Measurements from ENCODE around the gene COL21A1.

The COL21A1 gene

DNA sequence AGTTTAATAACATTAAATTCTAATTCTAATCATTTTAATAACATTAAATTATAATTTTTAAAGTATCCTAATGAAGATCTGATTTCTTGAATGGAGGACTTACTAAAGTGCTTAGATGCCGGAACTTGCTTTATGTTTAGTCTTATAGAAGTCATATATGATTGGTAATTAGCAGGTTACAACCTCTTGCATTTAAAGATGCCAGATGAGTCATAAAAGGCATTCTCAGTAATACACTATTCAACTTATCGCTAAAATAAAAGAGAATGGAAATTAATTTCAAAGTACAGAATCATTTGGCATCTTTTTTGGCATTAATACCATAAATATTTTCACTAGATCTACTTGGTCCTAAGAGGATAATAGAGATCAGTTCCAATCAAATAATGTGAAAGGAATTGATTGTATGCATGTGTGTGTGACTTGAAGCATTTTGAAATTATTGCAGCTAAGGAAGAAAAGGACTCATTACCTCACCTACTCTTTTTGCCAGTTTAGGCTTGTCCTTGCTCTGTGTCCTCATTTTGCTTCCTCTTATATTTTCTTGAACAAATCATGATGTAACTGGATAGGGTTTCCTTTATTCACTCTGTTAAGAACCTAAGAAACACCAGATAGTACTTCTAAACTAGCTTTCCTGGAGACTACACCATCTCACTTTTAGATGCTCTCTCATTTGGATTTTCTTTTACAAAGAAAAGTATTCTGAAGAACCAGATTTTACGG, 2.7 kb downstream of the COL21A1 start:
- no peak for DNase-seq

DNA sequence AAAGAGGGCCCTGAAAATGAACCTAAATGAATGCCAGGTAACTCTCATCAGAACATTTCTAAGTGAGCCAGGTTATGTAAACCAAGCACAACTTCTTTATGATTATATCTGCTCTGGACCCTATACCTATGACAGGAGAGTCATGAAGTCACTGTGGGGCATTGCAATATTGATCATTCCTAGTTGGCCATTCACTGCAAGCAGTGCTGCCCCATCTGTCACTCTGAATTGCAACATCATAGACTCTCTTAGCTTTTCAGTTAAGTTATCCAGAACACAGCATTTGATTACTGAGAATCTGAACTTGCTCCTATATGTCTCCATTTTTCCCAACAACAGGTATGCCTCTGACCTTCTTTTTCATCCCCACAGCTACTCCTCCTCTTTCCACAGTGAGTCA, 3.3 kb downstream of the COL21A1 start:
- no peak for DNase-seq

DNA sequence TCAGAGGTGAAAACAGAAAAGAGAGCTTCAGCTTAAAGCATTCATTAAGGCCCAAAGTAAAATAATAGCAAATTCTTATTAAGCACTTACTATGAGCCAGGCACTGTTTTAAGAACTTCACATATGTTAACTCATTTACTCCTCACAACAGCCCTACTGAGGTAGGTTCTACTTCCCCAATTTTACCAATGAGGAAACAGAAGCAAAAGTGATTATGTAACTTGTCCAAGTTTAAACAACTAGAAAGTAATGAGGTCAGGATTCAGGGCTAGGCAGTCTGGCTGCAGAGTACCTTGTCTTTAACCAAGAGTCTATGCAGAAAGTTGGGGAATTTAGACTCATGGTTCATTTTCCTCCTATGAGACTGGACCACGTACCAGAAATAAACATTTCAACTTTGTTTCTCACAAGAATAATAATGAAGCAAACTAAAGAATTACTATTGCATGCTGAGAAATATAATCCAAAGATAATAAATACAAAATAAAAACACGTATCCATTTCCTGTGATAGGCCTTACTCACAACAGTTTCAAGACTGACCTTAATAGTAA, 3.8 kb downstream of the COL21A1 start:
- no peak for DNase-seq

DNA sequence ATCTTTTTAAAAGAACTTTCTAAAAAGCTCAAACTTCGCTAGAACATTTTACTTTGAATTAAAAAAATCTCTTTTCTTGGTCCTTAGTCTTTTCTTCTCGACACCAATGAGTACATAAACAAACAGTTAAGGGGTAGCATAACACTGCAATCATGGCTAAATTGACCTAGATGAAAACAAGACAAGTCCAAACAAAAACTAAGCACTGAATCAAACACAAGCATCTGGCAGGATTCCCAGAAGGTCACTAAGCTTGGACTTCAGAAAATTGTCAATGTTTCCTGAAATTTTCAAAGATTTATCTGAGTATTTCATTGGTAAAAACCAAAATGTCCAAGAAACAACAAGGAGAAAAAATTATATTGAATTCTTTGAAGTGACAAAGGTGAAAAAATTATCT, 5.0 kb downstream of the COL21A1 start:
- no peak for DNase-seq

DNA sequence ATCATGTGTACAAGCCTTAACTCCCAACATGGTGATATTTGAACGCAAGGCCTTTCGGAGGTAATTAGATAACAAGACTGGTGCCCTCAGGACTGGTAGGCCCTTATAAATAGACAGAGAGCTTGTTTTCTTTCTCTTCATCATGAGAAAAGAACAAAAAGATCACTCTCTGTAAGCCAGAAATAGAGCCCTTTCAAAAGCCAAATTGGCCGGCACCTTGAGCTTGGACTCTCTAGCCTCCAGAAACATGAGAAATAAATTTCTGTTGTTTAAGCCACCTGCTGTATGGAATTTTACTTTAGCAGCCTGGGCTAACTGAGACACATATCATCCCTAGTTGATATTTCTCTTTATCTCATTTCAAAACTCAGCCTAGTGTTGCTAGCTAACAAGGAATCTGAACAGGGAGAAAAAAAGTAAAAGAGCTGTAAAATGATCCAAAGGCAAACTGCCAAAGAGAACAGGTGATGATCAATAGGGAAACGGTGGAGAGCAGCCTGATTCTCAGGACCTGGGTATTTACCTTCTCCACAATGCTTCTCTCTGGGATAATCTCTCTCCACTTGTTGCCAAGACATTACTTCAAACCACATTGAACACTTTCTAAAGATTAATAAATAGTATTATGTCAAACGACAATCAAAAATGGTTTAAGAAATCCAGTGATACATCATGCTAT, 6.1 kb downstream of the COL21A1 start:
- DNase-seq, result no peak

DNA sequence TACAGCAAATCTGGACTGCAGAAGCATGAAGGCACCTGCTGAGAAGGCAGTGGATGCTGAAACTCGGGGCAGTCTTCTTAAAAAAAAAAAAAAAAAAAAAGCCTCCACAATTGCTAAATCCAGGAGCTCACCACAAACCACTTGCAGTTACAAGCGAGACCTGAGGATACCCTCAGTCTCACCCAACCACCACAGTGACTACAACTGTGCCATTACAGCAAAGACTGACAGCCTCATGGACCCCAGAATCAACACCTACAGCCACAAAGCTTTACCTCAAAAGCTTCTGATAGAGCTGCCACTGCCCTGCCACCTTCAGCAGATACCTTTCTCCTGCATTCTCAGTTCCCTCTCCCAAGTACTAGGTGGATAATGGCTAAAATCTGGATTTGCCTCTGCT, 9.0 kb downstream of the COL21A1 start:
- no peak for DNase-seq

DNA sequence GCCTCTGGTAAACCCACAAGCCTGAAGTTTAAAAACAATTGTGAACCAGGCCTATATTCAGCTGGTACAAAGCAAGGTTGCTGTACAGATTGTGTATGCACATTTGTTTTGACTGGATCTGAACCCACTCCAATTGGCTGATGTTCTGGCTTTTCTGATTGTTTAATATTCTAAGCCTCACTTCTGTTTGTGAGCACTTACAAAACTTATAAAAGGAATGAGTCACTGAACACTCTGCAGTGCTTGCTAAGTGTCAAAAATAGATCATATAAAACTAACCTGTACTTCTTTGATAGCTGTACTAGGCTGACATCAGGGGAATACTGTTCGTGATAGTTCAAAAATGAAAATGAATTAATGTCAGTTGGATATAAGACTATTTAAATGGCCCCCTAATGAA, 12.1 kb downstream of the COL21A1 start:
- DNase-seq, result no peak

DNA sequence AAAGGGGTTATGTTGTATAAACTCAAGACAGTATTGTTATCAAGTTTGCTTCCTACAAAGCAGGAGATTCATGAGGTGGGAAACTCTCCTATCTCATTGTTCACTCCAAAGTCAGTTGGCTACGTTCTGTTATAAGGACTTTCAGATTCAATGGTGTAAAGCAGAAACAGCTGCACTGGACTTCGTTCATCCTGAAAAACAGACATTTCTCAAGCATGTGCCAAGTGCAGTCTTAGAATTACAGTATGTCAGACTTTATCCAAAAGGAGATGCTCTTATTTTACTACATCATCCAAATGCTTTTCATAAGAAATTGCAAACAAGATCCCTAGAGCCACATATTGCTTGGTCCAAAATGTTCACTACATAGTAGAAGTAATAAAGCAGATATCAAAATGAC, 14.9 kb downstream of the COL21A1 start:
- DNase-seq, result no peak

DNA sequence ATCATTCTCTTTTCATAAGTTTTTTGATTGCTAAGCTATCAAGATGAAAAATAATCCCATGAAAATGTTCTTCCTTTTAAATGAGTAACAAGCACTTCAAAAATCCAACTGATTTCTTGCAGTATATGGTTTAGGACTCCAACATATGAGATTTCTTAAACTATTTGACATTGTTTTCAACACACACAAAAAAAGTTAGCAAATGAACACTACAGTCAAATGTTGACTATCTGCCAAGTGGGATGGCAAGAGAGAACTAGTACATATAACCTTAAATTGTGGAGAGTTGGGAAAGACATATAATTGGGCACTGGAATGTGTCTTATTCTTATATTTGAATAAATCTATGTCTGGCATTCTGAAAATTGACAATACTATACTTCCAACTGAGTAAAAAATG, 15.6 kb downstream of the COL21A1 start:
- no peak for DNase-seq

DNA sequence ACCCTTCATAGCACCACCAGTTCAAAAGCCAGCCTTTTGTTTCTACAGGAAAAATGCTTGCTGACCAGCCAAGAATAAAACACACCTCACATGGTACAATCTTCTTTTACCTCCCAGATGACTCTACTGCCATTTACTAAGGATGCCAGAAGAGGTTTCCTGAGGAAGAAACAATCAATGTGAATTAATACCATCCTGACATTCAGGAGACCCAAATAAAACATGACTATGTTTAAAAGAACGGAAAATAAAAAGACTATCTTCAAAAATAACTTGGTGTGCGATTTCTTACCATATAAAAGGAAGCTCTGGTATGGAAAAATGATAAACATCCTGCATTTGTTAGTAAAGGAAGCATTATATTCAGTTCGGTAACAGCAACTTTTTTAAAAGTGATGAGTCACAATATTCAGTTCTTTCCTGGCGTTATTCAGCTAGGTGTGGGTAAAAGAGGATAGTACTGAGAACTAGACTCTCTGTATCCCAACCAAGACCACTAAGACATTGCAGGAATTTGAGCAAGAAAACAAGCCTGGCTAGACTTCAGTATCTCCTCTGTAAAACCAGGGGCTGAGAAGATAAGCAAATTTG, 16.3 kb downstream of the COL21A1 start:
- DNase-seq, result no peak

DNA sequence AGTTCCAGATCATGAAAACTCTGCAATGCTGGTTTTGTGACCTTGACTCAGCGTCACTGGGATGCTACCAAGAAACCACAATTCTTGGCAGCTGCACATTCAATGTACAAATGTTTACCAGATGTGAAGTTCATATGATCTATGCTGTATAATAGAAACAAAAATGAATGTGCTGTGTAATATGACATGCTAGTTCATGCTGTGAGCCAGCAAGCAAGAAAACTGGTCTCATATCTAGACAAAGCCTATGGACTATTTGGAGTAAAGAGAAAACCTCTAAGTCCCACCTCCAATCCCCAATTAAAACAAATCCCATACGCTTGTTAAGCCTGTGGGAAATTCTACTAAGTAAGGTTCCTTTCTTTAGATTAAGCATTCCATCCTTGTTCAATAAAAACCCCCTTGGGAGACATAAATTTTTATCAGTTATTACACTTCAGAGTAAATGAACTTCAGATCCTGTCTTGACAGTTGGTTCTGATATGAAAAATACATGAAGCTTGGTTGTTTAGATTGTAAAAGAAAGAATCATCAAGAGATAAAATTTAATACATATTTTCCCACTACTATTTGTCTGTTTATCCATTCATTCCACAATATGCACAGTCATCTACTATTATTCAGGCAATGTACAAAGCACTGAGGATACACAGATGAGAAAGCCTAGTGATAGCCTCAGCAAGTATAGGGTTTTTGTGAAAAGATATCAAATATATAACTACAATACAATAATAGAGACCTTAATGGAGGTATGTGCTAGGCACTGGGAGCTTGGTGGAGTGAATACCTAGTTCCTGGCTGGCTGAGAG, 20.1 kb downstream of the COL21A1 start:
- DNase-seq, result no peak

DNA sequence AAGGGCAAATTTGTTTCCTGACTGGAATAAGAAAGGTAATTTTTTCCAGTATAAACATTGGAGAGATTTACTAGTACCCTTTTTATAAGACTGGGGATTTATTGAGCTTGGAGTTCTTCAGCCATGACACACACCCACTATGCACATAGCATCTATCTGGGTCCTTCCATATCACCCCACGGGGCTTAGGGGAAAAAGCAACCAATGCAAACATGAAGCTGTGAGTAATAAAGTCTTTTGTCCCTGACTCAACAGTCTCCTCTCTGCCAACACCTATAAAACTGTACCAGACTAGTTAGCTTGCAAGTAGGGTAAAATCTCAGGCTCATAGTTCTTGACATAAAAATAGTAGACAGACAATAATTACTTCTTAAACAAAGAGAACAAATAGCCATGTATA, 23.4 kb downstream of the COL21A1 start:
- no peak for DNase-seq

DNA sequence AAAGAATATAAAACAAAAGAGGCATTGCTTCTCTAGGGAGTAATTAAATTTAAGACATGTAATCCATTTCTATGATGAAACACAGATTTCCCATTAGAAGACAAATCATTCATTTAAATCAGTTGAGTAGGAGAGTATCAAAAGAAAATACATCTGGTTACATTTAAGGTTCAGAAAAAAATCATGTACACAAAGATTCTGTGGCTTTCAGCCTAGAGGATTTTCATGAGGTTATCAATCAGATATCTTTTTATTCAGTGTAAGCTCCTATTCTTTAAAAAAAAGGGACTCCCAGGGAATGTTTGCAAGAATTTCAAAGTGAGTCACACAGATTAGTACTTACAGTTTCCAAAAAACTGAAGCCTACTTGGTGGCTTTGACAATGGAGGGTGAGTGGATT, 24.9 kb downstream of the COL21A1 start:
- DNase-seq, result no peak

DNA sequence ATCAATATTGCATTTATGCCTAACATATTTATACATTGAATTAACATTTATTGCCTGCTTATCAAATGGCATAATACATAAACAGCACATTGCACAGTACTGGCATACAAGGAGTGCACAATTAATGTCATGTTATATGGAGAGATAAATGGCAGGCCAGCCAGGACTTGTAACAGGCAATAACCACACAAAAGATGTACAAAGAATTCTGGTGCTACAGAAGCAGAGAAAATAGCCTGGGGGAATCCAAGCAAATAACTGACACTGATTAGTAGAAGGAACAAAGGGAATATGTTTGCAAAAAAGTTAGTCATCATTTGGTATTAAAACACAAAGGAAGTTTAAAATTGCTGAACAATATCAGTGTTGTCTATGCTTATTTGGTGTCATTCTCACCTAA, 27.3 kb downstream of the COL21A1 start:
- DNase-seq, result no peak

DNA sequence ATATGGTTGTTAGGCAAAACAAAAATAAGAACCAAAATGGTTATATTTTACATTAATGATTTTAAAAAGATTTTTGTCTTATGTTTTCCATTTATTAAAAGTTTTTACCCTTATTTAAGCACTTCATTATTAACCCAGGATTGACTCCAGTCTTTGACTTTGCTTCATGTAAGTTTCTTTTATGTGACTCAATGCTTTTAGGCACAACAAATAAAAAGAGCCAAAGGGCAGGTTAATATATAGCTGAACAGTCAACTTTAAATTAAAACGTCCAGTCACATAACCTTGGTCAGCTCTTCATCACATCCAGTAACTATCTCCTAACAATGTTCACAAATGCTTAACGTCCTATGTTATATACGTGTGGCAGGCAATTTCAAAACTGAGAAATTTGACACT, 32.7 kb downstream of the COL21A1 start:
- no peak for DNase-seq

DNA sequence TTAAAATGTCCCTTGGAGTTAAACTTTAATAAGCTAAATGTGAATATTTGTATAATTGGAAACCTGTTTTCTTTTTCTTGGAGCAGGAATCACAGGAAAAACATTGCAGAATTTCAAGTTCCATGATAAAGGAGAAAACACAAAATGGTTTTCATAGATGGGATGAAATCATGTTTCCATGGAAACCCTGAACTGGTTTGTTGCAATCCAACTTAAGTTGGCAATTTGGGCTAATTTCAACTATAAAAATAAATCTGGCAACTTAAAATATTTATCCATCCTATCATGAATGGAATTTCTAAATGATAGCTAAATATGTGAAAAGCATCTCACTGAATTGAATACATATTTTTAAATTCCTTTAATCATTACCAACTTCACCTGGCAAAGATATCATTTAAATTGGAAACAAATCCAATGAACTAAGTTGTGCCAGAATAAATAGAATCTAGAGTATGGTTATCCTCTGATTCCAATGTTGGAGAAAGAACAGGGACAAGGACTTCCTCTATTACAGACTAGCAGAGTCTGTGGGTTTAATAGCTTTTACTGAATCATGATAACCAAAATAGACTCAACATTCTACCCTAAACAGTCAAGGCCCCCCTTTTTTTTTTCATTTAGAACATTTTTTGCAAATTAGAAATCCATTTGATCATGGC, 33.2 kb downstream of the COL21A1 start:
- DNase-seq, result no peak

DNA sequence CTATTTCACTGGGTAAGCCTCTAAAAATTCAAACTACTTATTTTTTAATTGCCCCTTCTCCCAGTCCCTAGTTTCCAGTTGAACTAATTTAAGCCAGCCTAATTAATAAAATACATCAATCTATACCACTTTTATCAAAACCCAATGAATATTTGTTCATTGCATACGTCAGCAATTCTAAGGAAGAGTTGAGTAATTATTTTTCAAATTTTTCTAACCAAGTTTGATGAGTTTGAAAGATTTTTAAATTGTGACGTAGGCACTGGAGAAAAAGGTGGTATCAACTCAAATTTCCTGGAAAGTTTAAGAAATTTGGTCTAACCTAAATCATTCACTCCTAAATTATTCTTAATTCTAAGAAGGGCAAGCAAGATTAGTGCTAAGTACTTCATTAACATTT, 35.7 kb downstream of the COL21A1 start:
- no peak for DNase-seq

DNA sequence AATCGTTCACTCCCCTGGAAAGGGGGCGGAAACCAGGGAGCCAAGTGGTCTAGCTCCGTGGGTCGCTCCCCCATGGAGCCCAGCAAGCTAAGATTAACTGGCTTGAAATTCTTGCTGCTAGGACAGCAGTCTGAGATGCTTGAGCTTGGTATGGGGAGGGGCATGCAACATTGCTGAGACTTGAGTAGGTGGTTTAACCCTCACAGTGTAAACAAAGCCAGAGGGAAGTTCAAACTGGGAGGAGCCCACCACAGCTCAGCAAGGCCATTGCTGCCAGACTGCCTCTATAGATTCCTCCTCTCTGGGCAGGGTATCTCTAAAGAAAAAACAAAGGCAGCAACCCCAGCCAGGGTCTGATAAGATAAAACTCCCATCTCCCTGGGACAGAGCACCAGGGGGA, 43.2 kb downstream of the COL21A1 start:
- no peak for DNase-seq

DNA sequence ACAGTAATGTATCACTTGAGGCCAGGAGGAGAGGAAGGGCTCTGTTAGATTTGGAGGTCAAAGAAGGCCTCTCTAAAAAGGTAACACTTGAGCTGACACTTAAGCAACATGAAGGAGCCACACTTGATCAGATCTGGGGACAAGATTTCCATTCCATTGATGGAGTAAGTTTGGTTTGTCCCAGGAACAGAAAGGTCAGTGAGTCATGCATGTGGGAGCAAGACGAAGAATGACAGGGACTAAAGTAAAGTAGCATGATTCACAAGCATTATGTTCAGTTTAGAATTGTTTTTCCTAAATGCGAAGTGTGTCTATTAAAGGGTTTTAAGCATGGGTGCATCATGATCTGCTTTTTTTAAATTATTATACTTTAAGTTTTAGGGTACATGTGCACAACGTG, 47.4 kb downstream of the COL21A1 start:
- DNase-seq, result no peak

DNA sequence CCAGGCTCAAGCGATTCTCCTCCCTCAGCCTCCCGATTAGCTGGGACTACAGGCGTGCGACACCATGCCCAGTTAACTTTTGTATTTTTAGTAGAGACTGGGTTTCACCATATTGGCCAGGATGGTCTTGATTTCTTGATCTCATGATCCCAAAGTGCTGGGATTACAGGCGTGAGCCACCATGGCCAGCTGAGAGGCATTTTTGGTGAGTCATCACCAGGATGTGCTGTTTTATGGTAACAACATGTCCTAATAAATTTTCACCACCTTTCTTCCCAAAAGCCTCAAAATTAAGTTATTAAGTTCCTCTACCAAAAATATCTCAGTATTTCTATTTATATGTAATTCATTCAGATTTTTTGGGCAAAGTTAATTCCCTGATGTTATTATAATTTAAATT, 53.5 kb downstream of the COL21A1 start:
- DNase-seq, result no peak

DNA sequence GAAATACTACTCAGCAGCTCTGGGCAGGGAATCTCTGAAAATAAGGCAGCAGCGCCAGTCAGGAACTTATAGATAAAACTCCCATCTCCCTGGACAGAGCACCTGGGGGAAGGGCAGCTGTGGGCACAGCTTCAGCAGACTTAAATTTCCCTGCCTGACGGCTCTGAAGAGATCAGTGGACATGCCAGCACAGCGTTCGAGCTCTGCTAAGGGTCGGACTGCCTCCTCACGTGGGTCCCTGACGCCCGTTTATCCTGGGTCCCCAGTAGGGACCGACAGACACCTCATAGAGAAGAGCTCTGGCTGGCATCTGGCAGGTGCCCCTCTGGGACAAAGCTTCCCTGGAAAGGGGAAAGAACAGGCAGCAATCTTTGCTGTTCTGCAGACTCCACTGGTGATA, 59.0 kb downstream of the COL21A1 start:
- DNase-seq, result no peak

DNA sequence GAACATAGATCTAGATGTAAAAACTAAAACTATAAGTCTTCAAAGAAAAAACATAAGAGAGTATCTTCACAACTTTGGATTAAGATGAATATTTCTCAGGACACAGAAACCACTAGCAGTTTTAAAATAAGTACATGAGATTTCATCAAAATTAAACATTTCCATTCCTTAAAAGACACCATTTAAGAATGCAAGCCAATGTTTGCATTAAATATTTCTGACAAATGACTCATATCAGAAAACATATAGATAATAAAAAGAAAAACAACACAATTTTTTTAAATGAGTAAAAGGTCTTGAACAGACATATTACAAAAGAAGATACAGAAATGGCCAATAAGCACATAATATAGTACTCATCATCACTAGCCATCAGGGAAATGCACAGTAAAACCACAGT, 59.7 kb downstream of the COL21A1 start:
- no peak for DNase-seq

DNA sequence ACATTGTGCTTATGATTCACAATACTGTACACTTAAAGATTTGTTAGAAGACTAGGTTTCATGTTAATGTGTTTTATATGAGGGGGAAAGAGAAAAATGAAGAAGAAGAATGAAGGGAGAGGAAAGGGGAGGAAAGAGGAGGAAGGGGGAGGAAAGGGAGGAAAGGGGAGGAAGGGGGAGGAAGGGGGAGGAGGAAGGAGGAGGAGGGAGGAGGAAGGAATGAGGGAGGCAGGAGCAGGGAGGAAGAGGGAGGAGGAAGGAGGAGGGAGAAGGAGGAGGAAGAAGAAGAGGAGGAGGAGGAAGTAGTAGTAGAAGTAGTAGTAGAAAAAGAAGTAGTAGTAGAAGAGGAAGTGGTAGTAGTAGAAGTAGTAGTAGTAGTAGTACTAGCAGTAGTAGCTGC, 70.6 kb downstream of the COL21A1 start:
- no peak for DNase-seq

Measured in activated CD4-positive, CD25-positive, alpha-beta regulatory T cell treated with anti-CD3 and anti-CD28 coated beads, Interleukin-2, amount 50 U/mL, for 72 hours (primary cell).